ENCODE data around the gene CSN3.

The CSN3 gene

DNA sequence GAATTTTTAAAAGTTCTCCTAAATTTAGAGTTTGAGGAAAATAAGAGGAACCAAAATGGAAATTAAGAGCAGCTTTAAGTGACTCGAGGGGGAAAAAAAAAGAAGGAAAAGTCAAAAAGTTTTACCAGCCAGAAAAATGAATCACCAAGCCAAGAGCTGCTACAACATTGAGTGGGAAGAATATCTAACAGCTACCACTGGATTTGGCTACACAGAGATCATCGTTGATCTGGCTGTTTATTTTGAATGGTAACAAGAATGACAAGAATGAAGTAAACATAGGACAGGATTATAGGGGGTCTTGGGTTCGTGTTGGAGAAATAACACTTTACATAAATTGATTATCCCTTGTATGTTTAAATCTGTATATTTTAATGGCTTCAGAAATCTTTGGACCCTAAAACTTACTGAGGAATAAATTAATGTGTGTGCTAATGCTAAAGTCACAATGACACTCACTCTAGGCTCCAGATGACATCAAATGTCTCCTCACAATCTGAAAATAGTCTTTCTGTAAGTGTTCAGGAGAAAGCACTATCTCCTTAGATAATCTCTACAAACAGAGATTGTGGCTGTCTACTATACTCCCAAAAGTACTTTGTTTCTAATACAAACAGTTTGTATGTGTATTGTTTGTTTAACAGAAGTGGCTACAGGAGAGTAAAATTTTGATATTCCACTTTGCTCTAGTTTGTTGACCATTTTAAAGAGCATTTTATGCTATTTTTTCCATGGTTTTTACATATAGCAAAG lies 3.1 kb upstream of the CSN3 start:
- Histone ChIP-seq H3K36me3 (ENCODE audit: control insufficient read depth, insufficient read depth, low read length) (no peaks in the 10 kb centered on the region), H3K4me3 (ENCODE audit: low read length) (no peak overlapping the region), H3K27me3 (ENCODE audit: control insufficient read depth, insufficient read depth, low read length) (no peaks in the 10 kb centered on the region), H3K4me1 (ENCODE audit: control insufficient read depth, insufficient read depth, low read length) (no peaks in the 10 kb centered on the region), H3K9ac (ENCODE audit: low read length) (no peak overlapping the region), H3K9me3 (ENCODE audit: control insufficient read depth, low read length) (no peaks in the 10 kb centered on the region)

DNA sequence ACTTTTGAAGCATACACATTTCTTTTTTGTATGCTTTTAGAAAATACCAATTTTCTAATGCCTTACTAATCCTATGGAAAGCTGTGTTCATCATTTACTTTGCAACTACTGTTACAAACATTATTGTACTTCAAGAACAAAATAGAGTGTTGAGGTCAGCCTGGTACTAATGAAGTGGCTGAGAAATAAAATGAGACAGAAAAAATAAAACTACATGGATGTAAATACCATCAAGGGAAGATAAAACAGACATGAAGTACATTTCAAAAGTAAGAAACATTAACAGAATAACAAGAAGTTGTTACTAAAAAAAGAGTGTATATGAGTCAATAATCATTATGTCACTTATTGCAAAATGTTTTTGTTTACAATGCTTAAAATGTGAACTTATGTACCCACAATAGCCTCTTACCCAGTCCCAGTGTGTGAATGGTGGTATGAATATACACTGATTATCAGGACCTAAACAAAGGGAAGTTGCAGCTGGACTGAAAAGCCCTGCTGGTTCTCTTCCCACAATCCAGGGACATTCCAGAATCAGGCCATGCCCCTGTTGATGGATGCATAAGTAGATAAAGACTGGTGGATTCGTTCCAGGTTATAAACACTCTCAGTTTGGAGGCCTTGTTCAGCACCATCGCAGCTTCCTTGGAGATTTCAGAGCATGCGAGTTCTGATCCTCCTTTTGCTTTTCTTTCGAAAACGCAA lies 2.4 kb upstream of the CSN3 start:
- no peaks in the 10 kb centered on the region for H3K27me3 ChIP-seq (ENCODE audit: control insufficient read depth, insufficient read depth, low read length)
- H3K4me3 ChIP-seq (ENCODE audit: low read length): no peak overlapping the region
- no peak overlapping the region for H3K9ac ChIP-seq (ENCODE audit: low read length)
- H3K9me3 ChIP-seq (ENCODE audit: control insufficient read depth, low read length): no peaks in the 10 kb centered on the region
- H3K4me1 ChIP-seq (ENCODE audit: control insufficient read depth, insufficient read depth, low read length): no peaks in the 10 kb centered on the region
- H3K36me3 ChIP-seq (ENCODE audit: control insufficient read depth, insufficient read depth, low read length): no peaks in the 10 kb centered on the region

DNA sequence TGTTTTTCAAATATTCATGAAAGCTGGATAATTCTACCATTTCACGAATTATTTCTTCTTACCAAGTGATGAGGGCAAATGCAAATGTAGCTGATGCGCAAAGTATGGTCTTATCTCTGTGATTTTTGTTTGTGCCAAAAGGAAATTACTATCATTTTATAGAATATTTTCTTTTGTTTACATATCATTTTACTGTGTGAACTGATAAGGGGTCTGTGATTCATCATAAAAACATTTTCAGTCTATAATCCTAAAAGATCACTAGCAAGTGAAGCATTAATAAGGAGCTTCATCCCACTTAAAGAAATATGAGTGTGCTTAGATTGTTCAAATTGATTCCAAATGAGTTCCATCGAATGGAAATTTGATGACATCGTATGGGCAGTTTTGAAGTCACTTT lies 694 bp downstream of the CSN3 start:
- H3K4me3 ChIP-seq (ENCODE audit: low read length): no peak overlapping the region
- no peaks in the 10 kb centered on the region for H3K36me3 ChIP-seq (ENCODE audit: control insufficient read depth, insufficient read depth, low read length)
- H3K9ac ChIP-seq (ENCODE audit: low read length): no peak overlapping the region
- H3K27me3 ChIP-seq (ENCODE audit: control insufficient read depth, insufficient read depth, low read length): no peaks in the 10 kb centered on the region
- no peaks in the 10 kb centered on the region for H3K4me1 ChIP-seq (ENCODE audit: control insufficient read depth, insufficient read depth, low read length)
- no peaks in the 10 kb centered on the region for H3K9me3 ChIP-seq (ENCODE audit: control insufficient read depth, low read length)

DNA sequence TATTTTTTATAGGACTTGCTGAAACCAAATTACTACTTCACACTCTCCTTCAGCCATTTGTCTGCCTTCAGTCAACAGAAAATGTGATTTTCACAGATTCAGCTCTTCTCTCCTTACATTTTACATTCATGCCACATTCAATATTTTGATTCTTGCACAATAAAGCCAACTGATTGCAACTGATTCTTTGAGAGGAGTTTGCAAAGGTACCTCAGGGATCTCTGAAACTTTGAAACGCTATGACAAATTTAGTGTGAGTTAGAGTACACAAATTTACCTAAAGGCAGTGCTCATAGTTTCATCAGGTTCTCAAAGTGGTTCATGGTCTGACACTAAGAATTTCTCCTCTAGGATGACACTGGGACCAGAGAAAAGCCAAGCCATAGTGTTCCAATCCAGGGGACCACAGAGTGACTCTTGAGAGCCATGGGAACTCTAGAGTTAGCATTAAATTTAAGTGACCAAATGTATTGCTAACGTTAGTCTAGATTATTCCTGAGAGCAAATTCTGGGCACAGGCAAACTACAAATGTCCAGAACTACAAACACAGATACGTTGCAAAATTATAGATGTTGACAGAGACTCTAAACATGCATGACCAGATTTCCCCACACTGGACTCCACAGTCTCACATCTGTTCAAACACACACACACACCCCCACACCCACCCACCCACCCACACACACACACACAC lies 9.0 kb downstream of the CSN3 start:
- H3K4me3 ChIP-seq (ENCODE audit: low read length): no peak overlapping the region
- H3K4me1 ChIP-seq (ENCODE audit: control insufficient read depth, insufficient read depth, low read length): no peaks in the 10 kb centered on the region
- no peaks in the 10 kb centered on the region for H3K36me3 ChIP-seq (ENCODE audit: control insufficient read depth, insufficient read depth, low read length)
- H3K9ac ChIP-seq (ENCODE audit: low read length): no peak overlapping the region
- no peaks in the 10 kb centered on the region for H3K27me3 ChIP-seq (ENCODE audit: control insufficient read depth, insufficient read depth, low read length)
- no peaks in the 10 kb centered on the region for H3K9me3 ChIP-seq (ENCODE audit: control insufficient read depth, low read length)

DNA sequence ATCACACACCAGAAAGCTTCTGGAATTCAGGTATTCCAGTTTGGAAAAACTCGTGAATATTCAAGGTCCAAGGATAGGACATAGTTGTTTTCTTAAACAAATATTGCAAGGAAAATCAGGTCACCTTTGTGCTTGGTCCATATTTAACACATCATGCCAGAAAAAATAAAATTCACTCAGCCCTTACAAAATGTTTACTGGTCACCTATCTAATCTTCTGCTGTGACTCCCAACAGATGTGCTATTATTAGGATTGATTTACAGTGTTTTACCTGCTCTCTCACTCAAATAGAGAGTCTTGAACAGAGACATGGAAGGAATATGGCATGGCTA lies 9.5 kb downstream of the CSN3 start:
- no peaks in the 10 kb centered on the region for H3K9me3 ChIP-seq (ENCODE audit: control insufficient read depth, low read length)
- no peak overlapping the region for H3K9ac ChIP-seq (ENCODE audit: low read length)
- H3K4me1 ChIP-seq (ENCODE audit: control insufficient read depth, insufficient read depth, low read length): no peaks in the 10 kb centered on the region
- no peak overlapping the region for H3K4me3 ChIP-seq (ENCODE audit: low read length)
- H3K36me3 ChIP-seq (ENCODE audit: control insufficient read depth, insufficient read depth, low read length): no peaks in the 10 kb centered on the region
- H3K27me3 ChIP-seq (ENCODE audit: control insufficient read depth, insufficient read depth, low read length): no peaks in the 10 kb centered on the region

DNA sequence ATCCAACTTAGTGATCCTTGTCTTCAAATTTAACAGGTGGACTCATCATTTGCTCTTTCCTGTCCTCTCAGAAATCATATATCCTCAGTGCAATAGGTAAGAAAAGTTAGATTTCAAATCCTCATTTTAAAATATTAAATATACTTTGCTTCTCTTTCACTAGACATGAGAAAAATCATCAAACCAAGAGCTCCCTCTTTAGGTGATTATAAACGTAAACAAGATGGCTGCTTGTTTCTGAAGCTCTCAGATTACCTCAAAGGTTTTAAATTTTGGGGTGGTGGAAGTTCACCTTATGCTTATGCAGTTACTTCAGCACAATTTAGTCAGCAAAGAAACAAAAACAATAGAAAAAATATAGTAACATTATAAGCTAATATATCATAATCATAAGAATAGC lies 27.3 kb downstream of the CSN3 start:
- H3K4me1 ChIP-seq (ENCODE audit: control insufficient read depth, insufficient read depth, low read length): no peaks in the 10 kb centered on the region
- H3K9ac ChIP-seq (ENCODE audit: low read length): no peak overlapping the region
- no peaks in the 10 kb centered on the region for H3K36me3 ChIP-seq (ENCODE audit: control insufficient read depth, insufficient read depth, low read length)
- no peak overlapping the region for H3K4me3 ChIP-seq (ENCODE audit: low read length)
- H3K9me3 ChIP-seq (ENCODE audit: control insufficient read depth, low read length): no peaks in the 10 kb centered on the region
- H3K27me3 ChIP-seq (ENCODE audit: control insufficient read depth, insufficient read depth, low read length): no peaks in the 10 kb centered on the region

DNA sequence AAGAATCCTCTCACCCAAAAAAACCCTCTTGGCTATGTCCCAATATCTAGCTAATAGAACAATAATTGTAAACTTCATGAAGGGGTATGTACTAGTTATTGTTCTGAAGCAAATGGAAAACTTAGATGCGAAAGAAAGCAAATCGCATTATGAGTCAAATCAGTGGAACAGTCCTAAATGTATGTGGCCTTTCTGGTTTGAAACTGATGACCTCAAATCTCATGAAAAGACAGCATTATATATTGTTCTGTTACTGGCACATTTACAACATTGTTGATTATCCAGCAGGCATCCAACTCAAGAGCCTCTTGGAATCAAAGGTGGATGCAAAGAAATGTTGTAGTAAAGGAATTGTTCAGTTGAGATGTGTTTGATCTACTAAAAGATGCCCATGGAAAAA lies 34.7 kb downstream of the CSN3 start:
- Histone ChIP-seq H3K27me3 (ENCODE audit: control insufficient read depth, insufficient read depth, low read length) (no peaks in the 10 kb centered on the region), H3K36me3 (ENCODE audit: control insufficient read depth, insufficient read depth, low read length) (no peaks in the 10 kb centered on the region), H3K4me3 (ENCODE audit: low read length) (no peak overlapping the region), H3K9ac (ENCODE audit: low read length) (no peak overlapping the region), H3K4me1 (ENCODE audit: control insufficient read depth, insufficient read depth, low read length) (no peaks in the 10 kb centered on the region), H3K9me3 (ENCODE audit: control insufficient read depth, low read length) (no peaks in the 10 kb centered on the region)

DNA sequence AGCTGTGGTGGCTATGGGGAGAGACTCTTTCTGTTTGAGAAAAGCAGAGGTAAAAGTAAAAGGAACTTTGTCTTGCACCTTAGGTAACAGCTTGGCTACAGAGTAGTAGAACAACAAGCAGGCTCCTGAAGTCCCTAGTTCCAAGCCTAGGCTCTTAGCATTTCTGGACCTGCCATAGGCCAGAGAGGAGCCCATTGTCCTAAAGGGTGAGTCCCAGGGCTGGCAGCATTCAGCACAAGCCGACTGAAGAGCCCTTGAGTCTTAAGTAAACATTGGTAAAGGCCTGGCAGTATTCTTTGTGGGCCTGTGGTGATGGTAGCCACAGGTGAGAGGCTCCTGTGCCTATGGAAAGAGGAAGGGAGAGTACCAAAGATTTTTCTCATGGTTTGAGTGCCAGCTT lies 38.2 kb downstream of the CSN3 start:
- H3K4me3 ChIP-seq (ENCODE audit: low read length): no peak overlapping the region
- H3K27me3 ChIP-seq (ENCODE audit: control insufficient read depth, insufficient read depth, low read length): no peaks in the 10 kb centered on the region
- no peaks in the 10 kb centered on the region for H3K9me3 ChIP-seq (ENCODE audit: control insufficient read depth, low read length)
- no peak overlapping the region for H3K9ac ChIP-seq (ENCODE audit: low read length)
- H3K4me1 ChIP-seq (ENCODE audit: control insufficient read depth, insufficient read depth, low read length): no peaks in the 10 kb centered on the region
- H3K36me3 ChIP-seq (ENCODE audit: control insufficient read depth, insufficient read depth, low read length): no peaks in the 10 kb centered on the region

DNA sequence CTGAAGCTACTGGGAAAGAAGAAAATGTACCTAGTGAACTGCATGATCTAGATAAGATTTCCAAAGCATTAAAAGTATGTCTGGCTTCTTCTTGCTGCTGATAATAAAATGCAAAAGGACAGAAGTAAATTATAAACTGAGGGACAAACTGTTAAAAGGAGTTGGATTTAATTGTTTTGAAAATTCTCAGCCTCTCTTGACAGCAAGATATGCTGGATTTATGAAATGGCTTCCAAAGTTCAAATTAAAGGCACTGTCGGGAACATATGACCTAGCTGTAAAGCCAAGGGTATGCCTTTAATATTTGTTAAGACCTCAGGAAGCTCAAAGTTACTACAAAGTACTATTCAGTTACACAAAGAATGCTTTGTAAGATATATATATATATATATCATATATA lies 46.3 kb downstream of the CSN3 start:
- Histone ChIP-seq H3K36me3 (ENCODE audit: control insufficient read depth, insufficient read depth, low read length) (no peaks in the 10 kb centered on the region), H3K9ac (ENCODE audit: low read length) (no peak overlapping the region), H3K9me3 (ENCODE audit: control insufficient read depth, low read length) (no peaks in the 10 kb centered on the region), H3K4me3 (ENCODE audit: low read length) (no peak overlapping the region), H3K27me3 (ENCODE audit: control insufficient read depth, insufficient read depth, low read length) (no peaks in the 10 kb centered on the region), H3K4me1 (ENCODE audit: control insufficient read depth, insufficient read depth, low read length) (no peaks in the 10 kb centered on the region)

DNA sequence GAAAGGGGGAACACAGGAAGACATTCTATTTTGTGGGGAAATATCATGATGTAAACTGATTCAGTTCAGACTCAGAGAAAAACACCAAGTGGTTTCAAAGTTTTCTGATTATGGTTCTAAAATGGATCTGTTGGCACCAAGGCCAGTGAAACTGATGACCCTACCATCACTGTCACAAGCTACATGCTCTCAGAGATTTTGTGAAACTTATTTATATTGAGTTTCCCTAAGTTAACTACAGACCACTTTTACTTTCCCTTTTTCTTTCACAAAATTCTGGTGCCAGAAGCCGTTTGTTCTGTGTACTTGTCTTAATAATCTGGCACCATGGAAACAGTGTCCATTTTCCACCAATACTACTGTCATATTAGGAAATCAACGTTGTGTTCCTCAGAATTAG lies 48.9 kb downstream of the CSN3 start:
- Histone ChIP-seq H3K27me3 (ENCODE audit: control insufficient read depth, insufficient read depth, low read length) (no peaks in the 10 kb centered on the region), H3K36me3 (ENCODE audit: control insufficient read depth, insufficient read depth, low read length) (no peaks in the 10 kb centered on the region), H3K9ac (ENCODE audit: low read length) (no peak overlapping the region), H3K4me3 (ENCODE audit: low read length) (no peak overlapping the region), H3K9me3 (ENCODE audit: control insufficient read depth, low read length) (no peaks in the 10 kb centered on the region), H3K4me1 (ENCODE audit: control insufficient read depth, insufficient read depth, low read length) (no peaks in the 10 kb centered on the region)

DNA sequence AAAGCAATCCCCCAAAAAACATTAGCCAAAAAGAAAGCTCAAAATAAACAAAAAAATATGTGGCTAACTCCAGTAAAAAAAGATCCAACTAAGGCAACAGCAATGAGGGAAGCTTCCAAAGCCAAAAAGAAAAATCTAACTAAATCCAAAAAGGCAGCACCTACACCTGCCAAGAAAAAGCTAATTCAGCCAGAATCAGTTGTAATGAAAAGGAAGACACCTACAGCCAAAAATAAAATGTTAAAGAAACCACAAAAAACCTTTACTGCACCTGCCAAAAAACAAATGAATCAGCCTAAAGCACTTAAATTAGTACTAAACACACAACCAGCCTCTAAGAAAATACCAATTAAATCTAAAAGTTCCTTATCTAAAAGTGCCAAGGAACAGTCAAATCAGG lies 55.2 kb downstream of the CSN3 start:
- Histone ChIP-seq H3K4me1 (ENCODE audit: control insufficient read depth, insufficient read depth, low read length) (no peaks in the 10 kb centered on the region), H3K4me3 (ENCODE audit: low read length) (no peak overlapping the region), H3K27me3 (ENCODE audit: control insufficient read depth, insufficient read depth, low read length) (no peaks in the 10 kb centered on the region), H3K9me3 (ENCODE audit: control insufficient read depth, low read length) (no peaks in the 10 kb centered on the region), H3K36me3 (ENCODE audit: control insufficient read depth, insufficient read depth, low read length) (no peaks in the 10 kb centered on the region), H3K9ac (ENCODE audit: low read length) (no peak overlapping the region)

DNA sequence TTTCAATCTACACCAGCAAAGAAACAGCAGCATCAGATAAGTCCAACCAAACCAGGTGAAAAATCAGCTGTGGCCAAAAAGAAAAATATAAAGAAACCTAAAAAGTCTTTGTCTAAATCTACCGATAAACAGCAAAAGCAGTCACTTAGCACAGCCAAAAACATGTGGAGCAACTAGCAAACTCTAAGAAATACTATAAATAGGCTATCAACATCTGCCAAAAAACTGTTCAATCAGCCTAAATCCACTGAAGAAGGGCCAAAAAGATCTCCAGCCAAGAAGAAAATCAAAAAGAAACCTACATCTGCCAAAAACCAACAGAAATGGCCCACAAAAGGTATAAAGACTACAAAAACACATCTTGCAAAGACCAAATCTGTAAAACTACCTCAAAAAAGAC lies 55.7 kb downstream of the CSN3 start:
- Histone ChIP-seq H3K9ac (ENCODE audit: low read length) (no peak overlapping the region), H3K4me1 (ENCODE audit: control insufficient read depth, insufficient read depth, low read length) (no peaks in the 10 kb centered on the region), H3K27me3 (ENCODE audit: control insufficient read depth, insufficient read depth, low read length) (no peaks in the 10 kb centered on the region), H3K9me3 (ENCODE audit: control insufficient read depth, low read length) (no peaks in the 10 kb centered on the region), H3K36me3 (ENCODE audit: control insufficient read depth, insufficient read depth, low read length) (no peaks in the 10 kb centered on the region), H3K4me3 (ENCODE audit: low read length) (no peak overlapping the region)

All from mucosa of stomach (tissue), 1 donor.